Measurements from ENCODE around the gene SCN2A. TPM values are rescaled to one million over a fixed set of nuclear protein-coding genes. Genes with fewer than 3 reads are reported as not detected.
A peak's percentile ranks its signal among the peaks of the same experiment; 100 is the strongest.

The SCN2A gene
- total and polyA plus RNA-seq, 10 of the 15 experiments (the other 5 are each of a cell fraction or from before 2014, with no cell fraction given), result 0.01 TPM; not detected in 8

DNA sequence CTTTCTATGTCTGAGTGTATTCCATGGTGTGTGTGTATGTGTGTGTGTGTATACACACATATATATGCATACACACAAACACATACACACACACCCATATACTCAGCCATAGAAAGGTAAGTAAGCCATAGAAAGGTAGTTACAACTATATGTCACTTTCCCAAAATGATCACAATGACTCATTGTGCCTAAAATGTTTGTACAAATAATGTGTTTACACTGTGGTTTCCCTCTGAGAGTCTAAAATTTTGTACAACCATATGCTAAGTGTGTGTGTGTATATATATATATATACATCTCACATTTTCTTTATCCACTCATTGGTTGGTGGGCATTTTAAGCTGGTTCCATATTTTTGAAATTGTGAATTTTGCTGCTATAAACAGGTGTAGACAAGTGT is 175.0 kb downstream of the SCN2A start:
- FAIRE-seq, result no peak

DNA sequence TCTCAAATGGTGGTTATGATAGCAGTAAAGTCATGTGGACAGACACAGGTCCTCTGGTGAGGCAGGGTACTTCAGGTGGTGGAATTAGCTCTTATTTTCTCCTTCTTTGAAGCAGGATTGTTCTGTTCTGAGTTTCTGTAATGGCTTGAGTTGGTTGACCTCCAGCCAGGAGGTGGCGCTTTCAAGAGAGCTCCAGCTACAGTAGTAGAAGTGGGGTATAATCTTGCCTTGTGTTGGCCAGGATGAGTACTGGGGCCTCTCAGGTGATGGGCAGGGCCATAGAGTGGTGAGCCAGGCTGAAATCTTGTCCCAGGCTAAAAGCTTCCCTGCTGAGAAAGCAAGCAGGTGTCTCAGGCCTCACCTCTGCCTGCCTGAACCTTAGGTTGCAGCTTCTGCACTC is 177.8 kb downstream of the SCN2A start:
- Histone ChIP-seq H2AFZ (ENCODE audit: control insufficient read depth, low read depth, low read length) (no peak overlapping the region), H3K9ac (ENCODE audit: control insufficient read depth, insufficient read depth, low read length) (no peak overlapping the region), H3K36me3 (ENCODE audit: control insufficient read depth in 2 of 2, insufficient read depth in 2 of 2, low read length in 1 of 2) (no peaks in the 10 kb centered on the region), H3K4me2 (ENCODE audit: control insufficient read depth, insufficient read depth) (no peak overlapping the region), H3K27me3 (replicated peaks in 1 of 2; ENCODE audit: control insufficient read depth in 2 of 2, insufficient read depth in 2 of 2, low read length in 1 of 2) (no peaks in the 10 kb centered on the region), H4K20me1 (ENCODE audit: control insufficient read depth, insufficient read depth) (no peaks in the 10 kb centered on the region), H3K79me2 (ENCODE audit: control insufficient read depth, insufficient read depth, low read length) (no peaks in the 10 kb centered on the region), H3K4me3 (no peak overlapping the region), H3K27ac (ENCODE audit: control insufficient read depth, insufficient read depth) (no peak overlapping the region), H3K9me3 (replicated peaks; ENCODE audit: control insufficient read depth, insufficient read depth, low read length) (no peaks in the 10 kb centered on the region), H3K4me1 (ENCODE audit: control insufficient read depth, insufficient read depth, low read length) (no peaks in the 10 kb centered on the region)
- ChIA-PET SMC1A (ENCODE audit: uncharacterized antibody, unreplicated experiment) (interaction anchor here (0.8 to 1.2 kb wide), 2 partner anchors 14 to 275 kb away, joined by 3 to 5 read pairs; no protein-coding TSS in a partner anchor), POLR2A (no interaction called here), RAD21 (ENCODE audit: unreplicated experiment) (no interaction called here), CTCF (interaction anchor here (1.2 to 1.8 kb wide), 5 partner anchors 9 to 457 kb away, joined by 3 to 5 read pairs (median 4); no protein-coding TSS in a partner anchor)
- no peak for DNase-seq (ENCODE audit: low read depth, low spot score)
- ATAC-seq, result peak; percentile 28; the same call in 2 of the 3 replicates
- BruUV-seq (replicated peaks), result no TSS peak
- 57% methylated on average over 1 of the region's 1 CpG for WGBS (ENCODE audit: insufficient coverage, insufficient replicate concordance, low lambda C conversion rate, missing lambda C conversion rate)
- in situ Hi-C loops (cut with MboI), result loop anchor here (10.0 kb wide), 1 partner anchor 278 kb away; no protein-coding TSS in a partner anchor
- intact Hi-C loops (cut with micrococcal nuclease; ENCODE audit: unreplicated experiment), result no loop called here
- 0 out of 2 replicates have a peak, but pooled peaks have one; percentile 13 for TF ChIP-seq SMC3 (IDR thresholded peaks at IDR 0.05; ENCODE audit: borderline replicate concordance, low read length)
- no peak for TF ChIP-seq IKZF1 (conservative IDR thresholded peaks at IDR 0.05)
- no peak for FAIRE-seq

More for the DNA sequence above, 175.0 kb downstream of the SCN2A start:
- CTCF ChIA-PET, result interaction anchor here (0.6 to 1.5 kb wide), 4 partner anchors 12 to 36 kb away, joined by 3 to 4 read pairs (median 3); no protein-coding TSS in a partner anchor
- POLR2A ChIA-PET, result no interaction called here
- Histone ChIP-seq H3K79me2 (ENCODE audit: control insufficient read depth, insufficient read depth, low read length) (no peaks in the 10 kb centered on the region), H3K4me3 (no peak overlapping the region), H4K20me1 (ENCODE audit: control insufficient read depth, insufficient read depth) (no peaks in the 10 kb centered on the region), H3K4me1 (ENCODE audit: control insufficient read depth, insufficient read depth, low read length) (no peaks in the 10 kb centered on the region), H3K9ac (ENCODE audit: control insufficient read depth, insufficient read depth, low read length) (no peak overlapping the region), H3K27me3 (replicated peaks in 1 of 2; ENCODE audit: control insufficient read depth in 2 of 2, insufficient read depth in 2 of 2, low read length in 1 of 2) (no peaks in the 10 kb centered on the region), H3K9me3 (replicated peaks; ENCODE audit: control insufficient read depth, insufficient read depth, low read length) (no peaks in the 10 kb centered on the region), H3K4me2 (ENCODE audit: control insufficient read depth, insufficient read depth) (no peak overlapping the region), H2AFZ (ENCODE audit: control insufficient read depth, low read depth, low read length) (no peak overlapping the region), H3K36me3 (ENCODE audit: control insufficient read depth in 2 of 2, insufficient read depth in 2 of 2, low read length in 1 of 2) (no peaks in the 10 kb centered on the region), H3K27ac (ENCODE audit: control insufficient read depth, insufficient read depth) (no peak overlapping the region)
- RAD21 ChIA-PET (ENCODE audit: unreplicated experiment), result no interaction called here
- SMC1A ChIA-PET (ENCODE audit: uncharacterized antibody, unreplicated experiment), result interaction anchor here (0.9 to 1.1 kb wide), 3 partner anchors 84 to 457 kb away, joined by 3 to 4 read pairs (median 4); no protein-coding TSS in a partner anchor
- in situ Hi-C loops (cut with MboI) (loop anchor here (10.0 kb wide), 1 partner anchor 281 kb away; no protein-coding TSS in a partner anchor), intact Hi-C loops (cut with micrococcal nuclease; ENCODE audit: unreplicated experiment) (no loop called here)
- ATAC-seq (no peak), DNase-seq (ENCODE audit: low read depth, low spot score) (no peak)
- no peak for TF ChIP-seq BRCA1 (IDR thresholded peaks at IDR 0.05; ENCODE audit: low read depth, low read length)
- no peak for TF ChIP-seq ZBED1 (IDR thresholded peaks at IDR 0.05; ENCODE audit: borderline replicate concordance)
- no peak for TF ChIP-seq NRF1 (conservative IDR thresholded peaks at IDR 0.05; ENCODE audit: low read depth, low read length)
- no peak for TF ChIP-seq HDAC6 (IDR thresholded peaks at IDR 0.05; ENCODE audit: unreplicated experiment)
- no peak for TF ChIP-seq MYB (IDR thresholded peaks at IDR 0.05; ENCODE audit: borderline replicate concordance, low read depth, low read length)
- TF ChIP-seq, protein P1, sequence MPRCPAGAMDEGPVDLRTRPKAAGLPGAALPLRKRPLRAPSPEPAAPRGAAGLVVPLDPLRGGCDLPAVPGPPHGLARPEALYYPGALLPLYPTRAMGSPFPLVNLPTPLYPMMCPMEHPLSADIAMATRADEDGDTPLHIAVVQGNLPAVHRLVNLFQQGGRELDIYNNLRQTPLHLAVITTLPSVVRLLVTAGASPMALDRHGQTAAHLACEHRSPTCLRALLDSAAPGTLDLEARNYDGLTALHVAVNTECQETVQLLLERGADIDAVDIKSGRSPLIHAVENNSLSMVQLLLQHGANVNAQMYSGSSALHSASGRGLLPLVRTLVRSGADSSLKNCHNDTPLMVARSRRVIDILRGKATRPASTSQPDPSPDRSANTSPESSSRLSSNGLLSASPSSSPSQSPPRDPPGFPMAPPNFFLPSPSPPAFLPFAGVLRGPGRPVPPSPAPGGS (IDR thresholded peaks at IDR 0.05; ENCODE audit: borderline replicate concordance, insufficient read depth, low read depth, low read length, poor library complexity, severe bottlenecking), result no peak
- no TSS peak for BruUV-seq (replicated peaks)
